H1 (cell line): Measurements from ENCODE around the gene RERE. TPM values are rescaled to one million over a fixed set of nuclear protein-coding genes. Genes with fewer than 3 reads are reported as not detected.

ENCODE experiments used
- CTCF ChIA-PET: fragments of 300-600 bp; sonication (Branson Sonifier 250); formaldehyde crosslinking; loops from one replicate; lab custom pipeline; 2021; ENCODE audit not compliant: partially characterized antibody; lab: Charles Lee
- POLR2A ChIA-PET: fragments of 300-600 bp; sonication (Branson Sonifier 250); formaldehyde crosslinking; loops from one replicate; lab custom pipeline; 2021; ENCODE audit warnings: inconsistent platforms; ENCODE audit not compliant: partially characterized antibody; lab: Charles Lee
- DNase-seq, 2 experiments: peaks; one replicate each; pipeline versions ENCODE4 v3.0.0 to v3.0.0-alpha.2; 2010 to 2022; ENCODE audit warnings: low spot score in 2 of 2, low read depth in 1 of 2, mixed read lengths in 1 of 2
- FAIRE-seq: peaks from 2 replicates; lab custom pipeline; 2011; peaks lifted over from hg19 to GRCh38; lab: Jason Lieb, UNC
- H2AFZ ChIP-seq: 2 replicates; pipeline ENCODE4 v1.8.1; 2012; ENCODE audit warnings: low read length, inconsistent platforms
- H2AK5ac ChIP-seq: 2 replicates; pipeline ENCODE4 v1.6.1; 2013; ENCODE audit warnings: low read depth, low read length
- H2BK120ac ChIP-seq: replicated peaks from 2 replicates; pipeline ENCODE3; 2013; ENCODE audit warnings: low read depth, low read length, inconsistent platforms
- H2BK12ac ChIP-seq: 2 replicates; pipeline ENCODE4 v1.6.1; 2013; ENCODE audit warnings: low read depth, low read length
- H2BK15ac ChIP-seq: 2 replicates; pipeline ENCODE4 v1.6.1; 2013; ENCODE audit warnings: low read length
- H2BK20ac ChIP-seq: 2 replicates; pipeline ENCODE4 v1.6.1; 2013; ENCODE audit warnings: low read length
- H2BK5ac ChIP-seq: 2 replicates; pipeline ENCODE4 v1.6.1; 2013; ENCODE audit warnings: low read depth, low read length
- H3K14ac ChIP-seq: 2 replicates; pipeline ENCODE4 v1.6.1; 2013; ENCODE audit warnings: inconsistent platforms; ENCODE audit not compliant: insufficient read length
- H3K18ac ChIP-seq: 2 replicates; pipeline ENCODE4 v1.6.1; 2013; ENCODE audit warnings: low read length; ENCODE audit errors: extremely low read depth
- H3K23ac ChIP-seq: 2 replicates; pipeline ENCODE4 v1.6.1; 2013; ENCODE audit warnings: inconsistent platforms; ENCODE audit not compliant: insufficient read length
- H3K23me2 ChIP-seq: 2 replicates; pipeline ENCODE4 v1.6.1; 2013; ENCODE audit warnings: low read depth, low read length
- H3K27ac ChIP-seq: 2 replicates; pipeline ENCODE4 v1.6.1; 2011; ENCODE audit warnings: low read depth, low read length, inconsistent platforms
- H3K27me3 ChIP-seq, 4 experiments: replicated peaks in 1 of 4; 1 replicate in 1 of 4; 2 replicates in 3 of 4; pipeline versions ENCODE4 v1.6.1 to v1.8.1; 2011 to 2013; ENCODE audit warnings: low read length in 3 of 4, mild to moderate bottlenecking in 3 of 4, inconsistent platforms in 2 of 4, mixed read lengths in 2 of 4, moderate library complexity in 1 of 4; ENCODE audit not compliant: control insufficient read depth in 3 of 4, insufficient read depth in 3 of 4; ENCODE audit errors: extremely low read depth in 1 of 4
- H3K36me3 ChIP-seq, 4 experiments: 2 replicates each; pipeline versions ENCODE4 v1.6.1 to v1.8.1; 2011 to 2013; ENCODE audit warnings: mild to moderate bottlenecking in 4 of 4, low read length in 3 of 4, moderate library complexity in 2 of 4, control low read depth in 1 of 4, inconsistent platforms in 1 of 4; ENCODE audit not compliant: insufficient read depth in 4 of 4, control insufficient read depth in 2 of 4
- H3K4ac ChIP-seq: replicated peaks from 2 replicates; pipeline ENCODE3; 2013; ENCODE audit warnings: low read length, low read depth, mixed read lengths, inconsistent platforms; ENCODE audit not compliant: insufficient read length
- H3K4me1 ChIP-seq, 4 experiments: replicated peaks in 1 of 4; 1 replicate in 1 of 4; 2 replicates in 3 of 4; pipeline versions ENCODE4 v1.6.1 to v1.8.1; 2011 to 2013; ENCODE audit warnings: low read length in 3 of 4, inconsistent platforms in 2 of 4, mixed read lengths in 1 of 4; ENCODE audit not compliant: insufficient read depth in 4 of 4, control insufficient read depth in 3 of 4
- H3K4me2 ChIP-seq, 2 experiments: 2 replicates each; pipeline versions ENCODE4 v1.6.1 to v1.8.1; 2011 to 2013; ENCODE audit warnings: low read depth in 2 of 2, low read length in 2 of 2, control low read depth in 1 of 2, inconsistent platforms in 1 of 2, mild to moderate bottlenecking in 1 of 2; ENCODE audit not compliant: insufficient read depth in 1 of 2
- H3K4me3 ChIP-seq, 4 experiments: fragments of 200-600, 300-600 bp in 1 of 4; sonication (generic), shearing (Covaris generic), sonication (Bioruptor Twin) in 1 of 4; 2 replicates each; pipeline versions ENCODE4 v1.5.1 to v1.8.1; 2011 to 2016; ENCODE audit warnings: low read length in 4 of 4, low read depth in 3 of 4, control low read depth in 2 of 4, inconsistent platforms in 2 of 4, mild to moderate bottlenecking in 2 of 4, mixed read lengths in 1 of 4, moderate library complexity in 1 of 4; ENCODE audit not compliant: insufficient read depth in 2 of 4; ENCODE audit errors: extremely low read depth in 1 of 4
- H3K56ac ChIP-seq: replicated peaks from 2 replicates; pipeline ENCODE3; 2013; ENCODE audit warnings: low read depth, mild to moderate bottlenecking, mixed read lengths, low read length, inconsistent platforms; ENCODE audit not compliant: insufficient read length
- H3K79me1 ChIP-seq: 2 replicates; pipeline ENCODE4 v1.6.1; 2013; ENCODE audit warnings: low read depth, low read length, control low read depth
- H3K79me2 ChIP-seq, 2 experiments: 2 replicates each; pipeline versions ENCODE4 v1.6.1 to v1.8.1; 2012 to 2013; ENCODE audit warnings: low read length in 2 of 2, mild to moderate bottlenecking in 2 of 2, inconsistent platforms in 1 of 2; ENCODE audit not compliant: insufficient read depth in 2 of 2, control insufficient read depth in 1 of 2
- H3K9ac ChIP-seq, 4 experiments: replicated peaks in 1 of 4; 1 replicate in 1 of 4; 2 replicates in 3 of 4; pipeline versions ENCODE4 v1.6.1 to v1.8.1; 2011 to 2013; ENCODE audit warnings: low read depth in 3 of 4, low read length in 3 of 4, control low read depth in 2 of 4, mild to moderate bottlenecking in 2 of 4, moderate library complexity in 2 of 4, inconsistent platforms in 1 of 4; ENCODE audit errors: extremely low read depth in 1 of 4
- H3K9me3 ChIP-seq, 2 experiments: 2 replicates each; pipeline versions ENCODE4 v1.6.1 to v1.8.1; 2012 to 2013; ENCODE audit warnings: mild to moderate bottlenecking in 2 of 2, moderate library complexity in 2 of 2, control low read depth in 1 of 2, inconsistent platforms in 1 of 2, low read depth in 1 of 2, low read length in 1 of 2, mixed read lengths in 1 of 2; ENCODE audit not compliant: insufficient read depth in 2 of 2
- H4K20me1 ChIP-seq, 2 experiments: replicated peaks in 1 of 2; 2 replicates each; pipeline versions ENCODE3 to v1.8.1; 2011 to 2013; ENCODE audit warnings: inconsistent platforms in 2 of 2, low read length in 2 of 2, mild to moderate bottlenecking in 1 of 2; ENCODE audit not compliant: insufficient read depth in 2 of 2, control insufficient read depth in 1 of 2
- H4K5ac ChIP-seq: 2 replicates; pipeline ENCODE4 v1.6.1; 2013; ENCODE audit warnings: low read length, low read depth, mixed read lengths, inconsistent platforms; ENCODE audit not compliant: insufficient read length
- H4K8ac ChIP-seq: 2 replicates; pipeline ENCODE4 v1.8.0; 2013; ENCODE audit warnings: mild to moderate bottlenecking, moderate library complexity, low read length, inconsistent platforms; ENCODE audit not compliant: insufficient read depth; ENCODE audit errors: extremely low read depth
- H4K91ac ChIP-seq: replicated peaks from 2 replicates; pipeline ENCODE3; 2013; ENCODE audit warnings: low read length, mixed read lengths, inconsistent platforms; ENCODE audit not compliant: insufficient read length
- ATF3 ChIP-seq: IDR thresholded peaks from 2 replicates; pipeline ENCODE4 v1.6.1; 2011; ENCODE audit warnings: low read depth, mild to moderate bottlenecking, low read length; ENCODE audit not compliant: insufficient read depth
- KDM1A ChIP-seq: fragments of 200-600, 300-600 bp; sonication (generic); IDR thresholded peaks from 2 replicates; pipeline ENCODE4 v1.7.1; 2016; ENCODE audit warnings: mild to moderate bottlenecking, low read length, borderline replicate concordance
- NANOG ChIP-seq: IDR thresholded peaks from 2 replicates; pipeline ENCODE4 v1.6.1; 2011; ENCODE audit warnings: low read length, low read depth, mild to moderate bottlenecking, inconsistent platforms; ENCODE audit not compliant: insufficient read depth, poor library complexity, severe bottlenecking
- RBBP5 ChIP-seq: IDR thresholded peaks from 2 replicates; pipeline ENCODE4 v1.7.1; 2012; ENCODE audit warnings: low read depth, mild to moderate bottlenecking, inconsistent platforms, low read length, moderate library complexity, borderline replicate concordance
- WGBS, 2 experiments: shearing (Covaris generic) in 1 of 2; methylation state at CpG; one replicate each; pipeline versions ENCODE4 v1.1.6 to v1.1.7; 2013 to 2015; ENCODE audit warnings: low lambda C conversion rate in 2 of 2, mixed read lengths in 2 of 2, inconsistent platforms in 1 of 2, low coverage in 1 of 2, missing lambda C conversion rate in 1 of 2; ENCODE audit not compliant: insufficient replicate concordance in 2 of 2, insufficient coverage in 1 of 2, insufficient read length in 1 of 2; ENCODE audit errors: extremely low coverage in 1 of 2, missing lambda C conversion rate in 1 of 2; 5-methylcytosine and 5-hydroxymethylcytosine counted together
- polyA plus RNA-seq, 7 experiments: library from polyadenylated mRNA; depleted of rRNA in 3 of 7; stranded (reverse) in 5 of 7; unstranded in 2 of 7; fragments of >200 nt in 5 of 7; fragments of 200-250 nt in 2 of 7; gene quantifications; 1 replicate in 5 of 7; 2 replicates in 1 of 7; 4 replicates in 1 of 7; pipeline versions ENCODE4 v1.2.1 to v1.2.3, GENCODE V29; 2011 to 2013; ENCODE audit warnings: missing spikeins in 2 of 7, mixed read lengths in 2 of 7
- total RNA-seq: library from RNA; stranded (reverse); fragmentation: NEBNext Ultra II Directional; extraction: Animal tissue kit (Norgen Biotek cat#: 25700); gene quantifications from 2 replicates; pipeline ENCODE4 v1.2.1, GENCODE V29; 2021

RERE gene
- total and polyA plus RNA-seq, 2 of the 8 experiments (the other 6 are each of a cell fraction or from before 2014, with no cell fraction given): 15.3 to 142 TPM

DNA sequence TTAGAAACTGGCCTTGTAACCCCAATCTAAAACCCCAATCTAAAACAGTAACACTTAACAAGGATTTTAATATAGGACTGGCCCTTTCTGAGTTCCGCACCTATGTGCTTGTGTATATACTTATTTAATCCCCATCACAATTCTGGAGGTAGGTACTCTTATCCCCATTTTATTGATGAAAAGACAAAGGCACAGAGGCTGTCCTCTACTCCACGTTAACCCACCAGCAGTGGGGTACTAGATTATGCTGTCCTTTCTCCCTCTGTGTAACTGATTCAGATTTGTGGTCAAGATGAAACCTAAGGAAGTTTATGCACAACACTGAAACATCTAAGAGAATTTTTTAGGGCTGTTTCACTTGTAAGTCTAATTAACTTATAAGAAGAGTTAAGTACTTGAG is 175.3 kb downstream of the RERE start:
- H4K20me1 ChIP-seq: peaks cover 24 to 35% of the 10 kb centered on the region in 2 experiments
- H3K79me2 ChIP-seq: peaks cover 18 to 96% of the 10 kb centered on the region in 2 experiments
- no peak overlapping the region for H2BK5ac ChIP-seq
- no peak overlapping the region for H3K4me2 ChIP-seq
- H3K79me1 ChIP-seq: peaks cover 15% of the 10 kb centered on the region
- H2BK12ac ChIP-seq: no peak overlapping the region
- H3K9ac ChIP-seq: no peak overlapping the region
- H3K4me1 ChIP-seq: peaks cover 0 to 6% (median 0%) of the 10 kb centered on the region in 4 experiments; a peak in 2 of 7 replicates
- H4K8ac ChIP-seq: no peak overlapping the region
- H2BK20ac ChIP-seq: no peak overlapping the region
- H3K36me3 ChIP-seq: peaks cover 0 to 4% (median 0%) of the 10 kb centered on the region in 4 experiments; a peak in 1 of 8 replicates
- DNase-seq: no peak
- no peak overlapping the region for H3K14ac ChIP-seq
- WGBS, 2 experiments: 91% methylated on average over 2 of the region's 2 CpGs; no CpG with 5 or more reads in 1 of the 2 experiments
- POLR2A ChIA-PET: no interaction called here
- no peak overlapping the region for H3K18ac ChIP-seq
- no peak overlapping the region for H3K4ac ChIP-seq
- H2BK120ac ChIP-seq: no peak overlapping the region
- H2AK5ac ChIP-seq: no peak overlapping the region
- no peak overlapping the region for H3K56ac ChIP-seq
- no peaks in the 10 kb centered on the region for H3K23me2 ChIP-seq
- H4K91ac ChIP-seq: no peak overlapping the region
- no peak overlapping the region for H4K5ac ChIP-seq
- FAIRE-seq: no peak
- H3K23ac ChIP-seq: no peak overlapping the region
- H3K27ac ChIP-seq: no peak overlapping the region
- no peak overlapping the region for H2AFZ ChIP-seq
- no peak for TF ChIP-seq RBBP5
- no peak for TF ChIP-seq NANOG
- peak; percentile 73 for TF ChIP-seq KDM1A
- TF ChIP-seq ATF3: no peak
- CTCF ChIA-PET: interaction anchor here (1.7 kb wide), 1 partner anchor 14 kb away, joined by 5 read pairs; no protein-coding TSS in a partner anchor
- H2BK15ac ChIP-seq: no peak overlapping the region
- H3K27me3 ChIP-seq: no peaks in the 10 kb centered on the region
- H3K9me3 ChIP-seq: no peaks in the 10 kb centered on the region
- no peak overlapping the region for H3K4me3 ChIP-seq
